Measurements from ENCODE around the gene RNF168.

The RNF168 gene

DNA sequence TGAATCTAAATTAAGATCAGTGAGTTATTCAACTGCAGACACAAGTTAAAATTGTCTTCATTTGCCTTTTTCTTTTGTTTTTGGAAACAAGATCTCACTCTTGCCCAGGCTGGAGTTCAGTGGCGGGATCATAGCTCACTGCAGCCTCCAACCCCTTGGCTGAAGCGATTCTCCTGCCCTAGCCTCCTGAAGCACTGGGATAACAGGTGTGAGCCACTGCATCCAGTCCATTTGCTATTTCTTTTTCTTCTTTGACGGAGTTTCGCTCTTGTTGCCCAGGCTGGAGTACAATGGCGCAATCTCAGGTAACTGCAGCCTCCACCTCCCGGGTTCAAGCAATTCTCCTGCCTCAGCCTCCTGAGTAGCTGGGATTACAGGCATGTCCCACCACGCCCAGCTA lies 10.3 kb downstream of the RNF168 start:
- DNase-seq: no peak
- Histone ChIP-seq H3K27me3 (no peaks in the 10 kb centered on the region), H3K9me3 (no peaks in the 10 kb centered on the region), H3K27ac (no peak overlapping the region), H3K36me3 (peaks cover 0 to 2% (median 0%) of the 10 kb centered on the region in 3 donors), H3K4me3 (no peak overlapping the region), H3K4me1 (peaks cover 0 to 14% (median 4%) of the 10 kb centered on the region in 4 donors)
- intact Hi-C loops (cut with DNase I; ENCODE audit: low total_unique reads): no loop called here
- TF ChIP-seq, protein P1, sequence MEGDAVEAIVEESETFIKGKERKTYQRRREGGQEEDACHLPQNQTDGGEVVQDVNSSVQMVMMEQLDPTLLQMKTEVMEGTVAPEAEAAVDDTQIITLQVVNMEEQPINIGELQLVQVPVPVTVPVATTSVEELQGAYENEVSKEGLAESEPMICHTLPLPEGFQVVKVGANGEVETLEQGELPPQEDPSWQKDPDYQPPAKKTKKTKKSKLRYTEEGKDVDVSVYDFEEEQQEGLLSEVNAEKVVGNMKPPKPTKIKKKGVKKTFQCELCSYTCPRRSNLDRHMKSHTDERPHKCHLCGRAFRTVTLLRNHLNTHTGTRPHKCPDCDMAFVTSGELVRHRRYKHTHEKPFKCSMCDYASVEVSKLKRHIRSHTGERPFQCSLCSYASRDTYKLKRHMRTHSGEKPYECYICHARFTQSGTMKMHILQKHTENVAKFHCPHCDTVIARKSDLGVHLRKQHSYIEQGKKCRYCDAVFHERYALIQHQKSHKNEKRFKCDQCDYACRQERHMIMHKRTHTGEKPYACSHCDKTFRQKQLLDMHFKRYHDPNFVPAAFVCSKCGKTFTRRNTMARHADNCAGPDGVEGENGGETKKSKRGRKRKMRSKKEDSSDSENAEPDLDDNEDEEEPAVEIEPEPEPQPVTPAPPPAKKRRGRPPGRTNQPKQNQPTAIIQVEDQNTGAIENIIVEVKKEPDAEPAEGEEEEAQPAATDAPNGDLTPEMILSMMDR (IDR thresholded peaks at IDR 0.05): no peak

- DNase-seq: no peak
- H3K27me3 ChIP-seq: no peaks in the 10 kb centered on the region
- H3K9me3 ChIP-seq: no peaks in the 10 kb centered on the region
- H3K4me3 ChIP-seq: no peak overlapping the region
- intact Hi-C loops (cut with DNase I; ENCODE audit: low total_unique reads): no loop called here
- H3K36me3 ChIP-seq: peaks cover 5 to 13% (median 6%) of the 10 kb centered on the region in 3 donors
- TF ChIP-seq, protein P1 (IDR thresholded peaks at IDR 0.05): no peak
- no peak overlapping the region for H3K27ac ChIP-seq
- H3K4me1 ChIP-seq: peaks cover 0 to 11% (median 4%) of the 10 kb centered on the region in 4 donors
Measured at GRCh38 chr3:196492080-196492479, 11.5 kb downstream of the RNF168 start.

DNA sequence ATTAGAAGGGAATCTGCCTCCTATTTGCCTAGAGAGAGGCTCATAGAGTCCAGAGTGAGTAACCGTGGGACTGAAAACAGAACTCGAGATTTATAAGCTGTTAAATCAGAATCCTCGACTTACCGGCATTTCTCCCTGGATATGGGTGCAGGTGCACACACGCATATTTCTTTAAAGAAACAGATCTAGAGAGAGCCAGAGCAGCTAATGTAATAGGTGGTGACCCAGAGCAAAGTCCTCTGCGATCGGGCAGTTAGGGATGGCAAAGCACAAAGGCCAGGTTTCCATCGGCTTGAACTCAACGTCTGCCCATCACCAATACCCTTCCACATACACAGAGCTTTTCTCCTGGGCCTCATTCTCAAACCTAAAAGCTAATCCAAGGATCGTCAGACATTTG lies 13.8 kb downstream of the RNF168 start:
- TF ChIP-seq, protein P1 (IDR thresholded peaks at IDR 0.05): no peak
- peaks cover 28 to 36% (median 30%) of the 10 kb centered on the region in 3 donors for H3K36me3 ChIP-seq
- no peaks in the 10 kb centered on the region for H3K27me3 ChIP-seq
- no peak overlapping the region for H3K27ac ChIP-seq
- H3K4me3 ChIP-seq: no peak overlapping the region
- intact Hi-C loops (cut with DNase I; ENCODE audit: low total_unique reads): no loop called here
- DNase-seq: no peak
- H3K9me3 ChIP-seq: no peaks in the 10 kb centered on the region
- peaks cover 0 to 11% (median 4%) of the 10 kb centered on the region in 4 donors for H3K4me1 ChIP-seq

- peaks cover 53 to 63% (median 60%) of the 10 kb centered on the region in 3 donors for H3K36me3 ChIP-seq
- intact Hi-C loops (cut with DNase I; ENCODE audit: low total_unique reads): no loop called here
- no peaks in the 10 kb centered on the region for H3K27me3 ChIP-seq
- no peak overlapping the region for H3K27ac ChIP-seq
- TF ChIP-seq, protein P1 (IDR thresholded peaks at IDR 0.05): peak in 1 of 2 experiments; percentile 9
- H3K4me3 ChIP-seq: no peak overlapping the region
- peaks cover 0 to 11% (median 4%) of the 10 kb centered on the region in 4 donors for H3K4me1 ChIP-seq
- DNase-seq: no peak
- no peaks in the 10 kb centered on the region for H3K9me3 ChIP-seq
Measured at GRCh38 chr3:196486263-196486662, 17.3 kb downstream of the RNF168 start.

- Histone ChIP-seq H3K4me3 (no peak overlapping the region), H3K36me3 (peaks cover 63 to 94% (median 79%) of the 10 kb centered on the region in 3 donors), H3K4me1 (no peaks in the 10 kb centered on the region), H3K27me3 (no peaks in the 10 kb centered on the region), H3K9me3 (no peaks in the 10 kb centered on the region), H3K27ac (no peak overlapping the region)
- DNase-seq: no peak
- TF ChIP-seq, protein P1 (IDR thresholded peaks at IDR 0.05): no peak
- intact Hi-C loops (cut with DNase I; ENCODE audit: low total_unique reads): no loop called here
Measured at GRCh38 chr3:196477678-196478077, 25.9 kb downstream of the RNF168 start.

DNA sequence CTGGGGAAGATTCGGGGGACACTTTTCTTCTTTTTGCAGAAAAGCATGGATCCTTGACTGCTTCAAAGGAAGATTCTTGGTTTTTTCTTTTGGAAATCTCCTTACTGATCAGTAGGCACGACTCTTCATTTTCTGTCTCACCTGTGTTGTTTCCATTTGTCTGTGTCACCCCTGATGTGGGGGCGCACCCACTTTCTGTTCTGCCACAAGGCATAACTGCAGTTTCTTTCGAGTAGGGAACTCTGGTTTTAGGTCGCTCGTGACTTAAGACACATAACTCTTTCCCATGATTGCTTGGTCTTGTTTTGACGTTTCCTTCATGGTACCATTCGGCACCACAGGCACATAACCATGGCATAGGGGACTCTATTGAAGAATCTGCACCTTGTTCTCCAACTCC lies 31.3 kb downstream of the RNF168 start:
- H3K36me3 ChIP-seq: peaks cover 50 to 83% (median 54%) of the 10 kb centered on the region in 3 donors
- H3K27ac ChIP-seq: no peak overlapping the region
- intact Hi-C loops (cut with DNase I; ENCODE audit: low total_unique reads): no loop called here
- no peak overlapping the region for H3K4me3 ChIP-seq
- no peaks in the 10 kb centered on the region for H3K4me1 ChIP-seq
- no peak for DNase-seq
- H3K9me3 ChIP-seq: no peaks in the 10 kb centered on the region
- H3K27me3 ChIP-seq: no peaks in the 10 kb centered on the region
- TF ChIP-seq, protein P1 (IDR thresholded peaks at IDR 0.05): no peak
